ENCODE measurements around the gene TMEM217.

DNA sequence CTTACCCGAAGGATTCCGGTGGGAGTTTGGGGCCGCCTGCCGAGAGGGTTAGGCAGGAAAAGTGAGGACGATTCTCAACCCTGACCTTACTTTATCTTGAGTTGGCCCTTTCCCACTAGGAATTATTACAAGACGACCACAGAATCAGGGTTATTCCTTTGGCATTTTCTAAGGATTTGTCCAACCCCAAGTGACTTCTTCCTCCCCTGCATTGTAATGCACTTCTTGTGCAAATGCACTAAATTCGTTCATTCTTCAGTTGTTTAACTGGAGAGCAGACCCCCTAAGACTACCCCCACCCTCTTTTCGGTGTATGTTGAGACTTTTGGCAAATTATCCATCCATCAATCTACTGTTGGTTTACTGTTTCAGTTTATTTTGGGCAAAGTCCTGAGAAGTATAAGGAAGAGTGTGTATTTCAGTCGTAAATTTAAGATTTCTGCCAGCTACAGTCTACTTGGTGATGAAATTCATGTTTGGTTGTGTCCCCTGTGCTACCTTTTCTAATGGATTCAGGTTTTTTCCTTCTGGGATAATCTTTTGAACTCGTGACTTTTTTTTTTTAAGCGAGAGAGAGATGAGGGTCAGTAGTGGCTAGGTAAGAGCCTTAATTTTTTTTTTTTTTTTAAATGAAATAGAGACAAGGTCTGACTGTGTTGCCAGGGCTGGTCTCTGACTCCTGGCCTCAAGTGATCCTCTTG lies 611 bp upstream of the TMEM217 start:
- TF ChIP-seq EZH2 (IDR thresholded peaks at IDR 0.05; ENCODE audit: borderline replicate concordance, insufficient read depth, low read depth, low read length, poor library complexity, severe bottlenecking) = no peak
- TF ChIP-seq, protein P1, sequence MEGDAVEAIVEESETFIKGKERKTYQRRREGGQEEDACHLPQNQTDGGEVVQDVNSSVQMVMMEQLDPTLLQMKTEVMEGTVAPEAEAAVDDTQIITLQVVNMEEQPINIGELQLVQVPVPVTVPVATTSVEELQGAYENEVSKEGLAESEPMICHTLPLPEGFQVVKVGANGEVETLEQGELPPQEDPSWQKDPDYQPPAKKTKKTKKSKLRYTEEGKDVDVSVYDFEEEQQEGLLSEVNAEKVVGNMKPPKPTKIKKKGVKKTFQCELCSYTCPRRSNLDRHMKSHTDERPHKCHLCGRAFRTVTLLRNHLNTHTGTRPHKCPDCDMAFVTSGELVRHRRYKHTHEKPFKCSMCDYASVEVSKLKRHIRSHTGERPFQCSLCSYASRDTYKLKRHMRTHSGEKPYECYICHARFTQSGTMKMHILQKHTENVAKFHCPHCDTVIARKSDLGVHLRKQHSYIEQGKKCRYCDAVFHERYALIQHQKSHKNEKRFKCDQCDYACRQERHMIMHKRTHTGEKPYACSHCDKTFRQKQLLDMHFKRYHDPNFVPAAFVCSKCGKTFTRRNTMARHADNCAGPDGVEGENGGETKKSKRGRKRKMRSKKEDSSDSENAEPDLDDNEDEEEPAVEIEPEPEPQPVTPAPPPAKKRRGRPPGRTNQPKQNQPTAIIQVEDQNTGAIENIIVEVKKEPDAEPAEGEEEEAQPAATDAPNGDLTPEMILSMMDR (IDR thresholded peaks at IDR 0.05) = no peak

All from B cell (primary cell).